ELF-1 (cell line): Measurements from ENCODE around the gene RAB2B.
"Not testable (repeated sequence)": the region's sequence is repeated elsewhere in the genome, so short reads cannot be mapped to it uniquely, and the experiment has no call there.

Experiments used
- DNase-seq: peaks from one replicate; pipeline ENCODE4 v3.0.0-alpha.2; 2016; ENCODE audit warnings: low read depth, low spot score

Gene RAB2B

DNA sequence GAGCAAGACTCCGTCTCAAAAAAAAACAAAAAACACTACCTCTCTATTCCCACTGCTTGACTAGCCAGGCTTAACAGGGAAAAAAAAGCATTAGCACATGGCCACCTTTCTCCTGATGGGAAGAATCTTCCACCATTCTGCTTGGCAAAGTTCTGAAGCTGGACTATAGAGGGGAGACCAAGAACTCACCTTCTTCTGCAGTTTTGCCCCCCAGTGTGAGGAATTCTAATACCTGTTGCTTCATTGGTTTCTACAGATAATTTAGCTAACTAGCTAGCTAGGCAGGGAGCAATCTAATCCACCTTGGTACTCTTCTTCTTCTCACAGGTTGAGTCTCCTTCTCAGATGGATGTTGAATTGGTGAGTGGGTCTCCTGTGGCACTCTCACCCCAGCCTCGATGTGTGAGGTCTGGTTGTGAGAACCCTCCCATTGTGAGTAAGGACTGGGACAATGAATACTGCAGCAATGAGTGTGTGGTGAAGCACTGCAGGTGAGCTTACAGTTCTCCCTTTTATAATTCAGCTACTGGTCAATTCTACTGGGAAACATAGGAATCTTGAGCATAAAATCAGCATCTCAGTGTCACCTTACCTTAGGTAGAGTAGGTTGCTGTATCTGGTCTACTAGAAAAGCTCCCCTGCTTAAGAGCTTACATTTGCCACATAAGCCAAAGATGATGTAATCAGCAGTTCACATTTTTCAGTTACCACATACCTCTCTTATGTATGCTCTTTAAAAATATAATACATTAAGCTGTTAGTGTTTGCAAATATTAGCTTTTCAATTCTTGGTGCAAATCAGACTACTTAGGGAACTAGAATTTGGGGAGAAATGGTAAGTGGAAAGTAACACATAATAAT, 18.4 kb upstream of the RAB2B start:
- DNase-seq = no peak

DNA sequence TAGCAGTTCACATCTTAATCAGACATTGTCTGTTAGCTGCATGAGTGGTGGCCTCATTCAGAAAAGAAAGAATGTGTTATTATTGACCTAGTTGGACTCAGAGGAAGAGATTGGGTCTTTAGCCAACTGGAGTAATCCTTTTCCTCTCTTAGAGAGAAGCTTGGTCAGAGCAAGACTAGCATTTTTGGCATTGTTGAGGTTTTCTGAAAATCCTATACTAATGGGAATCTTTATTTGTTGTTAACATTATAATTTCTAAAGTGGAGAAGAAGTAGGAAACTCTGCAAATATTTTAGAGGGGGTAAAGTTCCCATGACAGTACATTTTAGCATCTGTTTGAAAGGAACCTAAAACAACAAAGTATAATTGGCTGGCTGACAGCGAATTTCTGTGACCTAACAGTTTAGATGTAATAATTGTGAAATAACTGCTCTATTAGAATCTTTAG, 9.9 kb upstream of the RAB2B start:
- DNase-seq = no peak

DNA sequence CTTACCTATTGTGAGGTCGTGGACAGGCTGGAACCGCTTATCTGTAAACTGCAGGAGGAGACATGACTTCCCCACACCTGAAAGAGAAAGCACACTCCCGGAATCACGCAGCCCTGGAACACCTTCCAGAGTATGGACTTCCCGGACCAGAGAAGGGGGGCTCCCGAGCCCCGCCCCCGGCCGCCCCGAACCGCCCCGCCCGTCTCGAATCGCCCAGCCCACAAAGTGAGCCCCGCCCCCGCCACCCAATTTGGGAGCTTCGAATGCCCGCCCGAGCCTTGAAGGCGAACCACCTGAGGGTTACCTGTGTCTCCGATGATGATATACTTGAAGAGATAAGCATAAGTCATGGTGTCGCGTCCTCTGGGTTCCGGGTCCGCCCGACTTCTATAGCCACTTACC, 235 bp downstream of the RAB2B start:
- no peak for DNase-seq

DNA sequence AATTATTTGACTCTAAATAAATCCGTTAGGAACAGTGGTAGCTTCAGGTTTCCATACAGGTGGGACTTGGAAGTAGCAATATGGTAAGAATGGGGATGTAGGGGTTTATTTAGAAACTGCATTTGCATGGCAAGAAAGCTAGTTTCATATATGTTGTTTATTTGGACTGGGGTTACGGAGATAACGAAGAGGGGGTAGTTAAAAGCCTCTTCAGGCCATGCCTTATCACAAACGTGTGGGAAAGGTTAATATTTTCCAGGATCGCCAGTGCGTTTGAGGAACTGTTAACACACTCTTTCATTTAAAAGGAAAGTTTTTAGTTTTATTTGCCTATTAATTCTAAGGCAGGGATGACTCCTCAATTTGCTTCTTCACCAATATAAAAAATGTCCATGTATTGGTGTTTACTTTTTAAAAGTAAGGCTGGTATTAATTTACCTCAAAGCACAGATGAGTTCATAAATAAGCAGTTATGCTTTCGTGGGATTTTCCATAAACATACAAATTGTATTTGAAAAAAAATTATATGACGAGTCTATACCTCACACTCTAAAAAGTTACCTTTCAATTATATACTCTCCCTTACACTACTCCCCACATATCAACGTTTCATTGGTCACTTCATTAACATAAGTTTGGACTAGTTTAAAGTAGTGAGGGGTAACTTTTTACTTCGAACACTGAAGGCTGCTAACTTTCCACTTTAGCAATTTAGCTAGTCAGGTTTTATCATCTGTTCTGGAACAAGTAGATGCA, 814 bp downstream of the RAB2B start:
- no peak for DNase-seq

DNA sequence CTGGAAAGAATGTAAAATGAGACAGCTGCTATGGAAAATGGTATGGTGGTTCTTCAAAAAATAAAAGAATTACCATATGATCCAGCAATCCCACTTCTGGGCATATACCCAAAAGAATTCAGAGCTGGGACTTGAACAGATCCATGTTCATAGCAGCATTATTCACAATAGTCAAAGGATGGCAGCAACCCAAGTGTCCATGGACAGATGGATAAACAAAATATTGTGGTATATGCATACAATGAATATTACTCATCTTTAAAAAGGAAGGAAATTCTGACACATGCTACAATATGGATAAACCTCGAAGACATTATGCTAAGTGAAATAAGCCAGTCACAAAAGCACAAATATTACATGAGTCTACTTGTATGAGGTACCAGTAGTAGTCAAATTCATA, 9.1 kb downstream of the RAB2B start:
- DNase-seq = no peak

DNA sequence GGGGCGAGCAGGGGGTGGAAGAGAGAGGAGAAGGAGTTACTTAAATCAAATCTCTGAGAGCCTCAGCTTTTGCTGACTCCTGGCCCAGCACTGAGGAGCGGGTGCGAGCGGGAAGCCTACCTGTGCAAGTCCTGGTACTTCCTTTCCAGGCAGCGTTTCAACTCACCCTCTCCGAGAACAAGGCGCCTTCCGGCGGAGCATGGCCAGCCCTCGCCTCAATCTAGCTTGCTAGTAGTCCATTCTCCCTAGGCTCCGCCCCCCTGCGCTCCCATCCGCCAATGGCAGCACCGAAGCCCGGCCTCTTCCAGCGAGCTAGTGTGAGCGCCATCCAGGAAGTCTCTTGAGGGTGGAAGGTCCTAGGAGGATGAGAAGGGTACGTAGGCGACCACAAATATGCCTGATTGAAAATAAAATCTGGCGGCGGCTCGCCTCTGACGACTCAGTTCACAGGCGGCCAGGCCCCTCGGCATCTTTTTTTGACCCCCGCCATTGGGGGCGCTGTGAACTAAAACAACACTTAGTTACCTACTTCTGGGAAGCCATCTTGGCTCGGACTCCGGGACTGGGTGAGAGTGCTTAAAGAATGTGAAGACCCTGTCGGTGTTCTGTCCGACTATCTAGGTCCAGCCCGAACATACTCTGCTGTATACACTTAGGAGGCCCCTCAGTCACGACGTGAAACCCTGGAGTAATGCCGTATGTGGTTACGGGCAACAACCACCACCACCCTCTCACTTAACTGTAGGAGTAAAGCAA, 20.7 kb downstream of the RAB2B start, which contains the start of gene CHD8:
Gene CHD8 (minus strand): TSS at position 212 of the 756 bp plus-strand sequence. CDS start 24,480 bp downstream, outside the sequence.
- DNase-seq = peak; percentile 100

DNA sequence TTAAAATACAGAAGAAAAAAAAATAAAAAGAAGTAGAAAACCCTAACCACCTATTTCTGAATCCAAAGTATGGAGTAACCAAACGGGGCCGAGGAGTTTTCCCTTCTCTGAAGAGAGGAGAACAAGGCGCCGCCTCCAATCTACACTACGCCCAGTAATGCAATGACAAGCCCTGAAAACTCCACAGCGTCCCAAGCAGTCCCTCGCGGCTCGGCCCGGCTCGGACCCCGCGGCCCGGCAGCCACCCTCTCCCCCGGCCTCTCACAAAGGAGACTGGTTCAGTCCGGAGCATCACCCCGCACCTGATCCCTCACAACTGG, 21.2 kb downstream of the RAB2B start:
- no peak for DNase-seq

DNA sequence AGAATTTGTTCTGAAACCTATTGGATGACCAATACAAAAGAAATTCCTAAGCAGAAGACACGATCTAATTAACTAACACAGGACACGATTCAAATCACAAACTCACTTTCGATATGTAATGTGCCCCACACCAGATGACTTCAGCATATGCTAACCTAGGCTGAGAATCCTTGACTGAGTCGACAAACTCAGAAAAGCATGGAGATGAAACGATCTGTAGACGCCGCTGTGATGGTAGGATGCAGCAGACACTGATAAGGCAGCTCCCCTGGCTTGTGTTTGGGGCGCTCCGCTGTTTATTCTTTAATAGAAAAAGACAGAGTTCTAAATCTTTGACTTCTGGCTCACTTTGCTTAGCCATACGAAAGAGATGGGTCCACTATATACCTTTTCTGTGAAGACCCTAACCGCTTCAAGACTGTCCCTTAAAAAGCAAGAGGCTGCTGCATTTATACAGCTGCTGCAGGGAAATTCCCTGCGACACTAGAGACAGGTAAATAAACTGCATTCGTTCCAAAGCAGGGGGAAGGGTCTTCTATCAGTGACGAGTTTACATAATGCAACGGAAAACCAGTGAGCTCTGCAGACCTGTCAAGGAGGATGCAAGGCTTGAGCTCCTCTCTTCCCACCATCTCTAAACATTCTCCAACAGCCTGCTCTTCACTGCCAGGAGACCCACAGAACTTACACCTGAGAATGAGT, 21.8 kb downstream of the RAB2B start:
- no peak for DNase-seq

DNA sequence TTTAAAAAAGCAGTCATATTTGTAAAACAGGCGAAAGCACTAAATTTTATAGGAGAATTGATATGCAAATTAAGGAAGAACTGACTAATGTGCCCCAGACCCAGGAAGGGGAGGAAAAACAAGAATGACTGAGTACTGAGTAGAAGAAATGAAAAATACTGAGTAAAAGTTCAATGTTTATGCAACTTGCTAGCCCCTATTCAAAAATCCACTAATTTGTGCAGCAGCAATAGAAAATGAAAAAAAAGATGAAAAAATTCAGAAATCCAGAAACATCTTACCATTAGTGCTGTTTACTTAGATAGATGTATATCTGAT, 26.9 kb downstream of the RAB2B start:
- DNase-seq = no peak

DNA sequence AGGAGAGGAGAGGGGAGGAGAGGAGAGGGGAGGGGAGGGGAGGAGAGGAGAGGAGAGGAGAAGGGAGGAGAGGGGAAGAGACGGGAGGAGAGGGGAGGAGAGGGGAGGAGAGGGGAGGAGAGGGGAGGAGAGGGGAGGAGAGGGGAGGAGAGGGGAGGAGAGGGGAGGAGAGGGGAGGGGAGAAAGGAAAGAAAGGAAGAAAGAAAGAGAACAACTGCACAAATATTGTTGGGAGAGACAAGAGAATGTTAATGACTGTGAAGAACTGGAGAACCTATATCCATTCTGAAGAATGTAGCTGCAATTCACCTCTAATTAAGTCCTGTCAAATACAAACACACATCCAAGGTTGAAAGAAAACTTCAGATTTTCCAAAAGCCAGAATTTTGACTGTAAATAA, 34.1 kb downstream of the RAB2B start:
- not testable (repeated sequence) for DNase-seq

DNA sequence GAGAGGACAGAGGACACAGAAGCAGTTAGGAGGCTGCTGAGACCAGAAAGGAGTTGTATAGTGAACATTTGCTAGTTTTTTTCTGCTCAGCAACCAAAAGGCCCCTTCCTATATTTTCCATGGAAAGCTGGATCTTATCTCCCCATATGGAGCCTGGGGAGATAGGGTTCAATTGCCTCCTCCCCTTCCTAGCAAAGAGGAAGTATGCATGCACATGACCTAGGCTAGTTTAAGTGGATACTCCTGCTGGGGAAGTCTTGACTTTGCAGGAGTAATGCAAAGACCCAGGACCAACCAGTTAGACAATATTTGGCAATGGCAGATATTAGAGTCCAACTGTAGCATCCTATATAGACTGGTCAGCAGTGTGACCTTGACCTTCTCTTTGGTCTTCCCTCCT, 35.9 kb downstream of the RAB2B start:
- DNase-seq = no peak

DNA sequence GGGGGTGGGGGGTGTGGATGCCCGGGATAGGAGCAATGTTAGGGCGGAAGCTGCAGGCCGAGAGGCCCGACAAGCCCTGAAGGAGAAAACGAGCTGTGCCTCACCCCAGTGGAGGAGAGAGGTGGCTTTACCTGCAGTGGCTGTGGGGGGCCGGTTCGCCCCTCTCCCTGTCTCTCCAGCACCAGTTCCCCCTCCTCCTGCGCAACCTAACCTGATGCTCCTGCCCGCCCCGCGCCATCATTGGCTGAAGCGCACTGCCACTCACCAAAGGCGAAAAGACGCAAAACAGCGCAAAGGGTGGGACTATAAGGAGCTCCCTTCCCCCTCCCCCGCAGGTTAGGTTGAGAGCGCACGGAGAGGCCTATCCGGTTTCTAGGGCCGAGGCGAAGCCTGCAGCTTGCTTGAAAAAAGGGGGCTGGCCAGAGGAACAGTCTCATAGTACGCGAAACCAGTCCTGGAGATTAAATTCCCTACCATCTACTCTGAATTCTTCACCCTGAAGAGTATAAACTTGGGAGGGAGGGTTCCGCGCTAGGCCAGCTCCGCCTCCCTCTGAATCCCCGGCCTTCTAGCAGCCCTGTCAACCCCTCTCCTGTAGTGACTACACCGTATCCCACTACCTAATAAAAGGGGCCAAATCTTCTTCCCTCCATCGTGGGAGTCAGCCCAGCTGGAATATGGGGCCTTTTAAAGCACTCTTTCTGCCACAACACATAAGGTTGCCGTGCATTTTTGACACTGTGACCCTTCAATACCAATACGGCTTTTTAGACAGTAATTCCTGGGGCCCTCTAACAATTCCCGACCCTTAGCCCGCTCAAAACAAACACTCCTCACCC, 39.5 kb downstream of the RAB2B start:
- peak; percentile 99 for DNase-seq

DNA sequence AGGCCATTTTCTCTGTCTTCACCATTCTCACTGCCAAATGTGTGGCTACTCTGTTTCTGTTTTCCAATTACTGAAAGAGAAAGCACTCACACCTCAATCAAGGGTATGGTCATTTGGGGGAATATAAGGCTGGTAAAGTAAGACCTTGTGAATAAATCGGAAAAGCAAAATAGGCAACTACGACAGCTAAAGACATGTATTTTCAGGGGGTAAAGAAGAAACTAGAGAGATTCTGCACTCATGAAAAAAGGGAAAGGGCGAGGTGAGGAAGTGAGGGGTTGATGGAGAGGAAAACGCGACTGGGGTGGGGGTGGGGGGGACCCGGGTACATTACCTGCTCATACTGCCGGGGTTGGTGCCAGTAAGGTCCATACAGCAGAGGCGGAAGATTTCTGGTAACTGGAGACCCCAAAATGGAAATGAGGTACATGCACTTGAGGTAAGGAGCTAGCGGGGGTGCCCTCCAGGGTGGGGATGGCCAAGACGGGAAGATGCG, 40.1 kb downstream of the RAB2B start:
- DNase-seq = no peak

DNA sequence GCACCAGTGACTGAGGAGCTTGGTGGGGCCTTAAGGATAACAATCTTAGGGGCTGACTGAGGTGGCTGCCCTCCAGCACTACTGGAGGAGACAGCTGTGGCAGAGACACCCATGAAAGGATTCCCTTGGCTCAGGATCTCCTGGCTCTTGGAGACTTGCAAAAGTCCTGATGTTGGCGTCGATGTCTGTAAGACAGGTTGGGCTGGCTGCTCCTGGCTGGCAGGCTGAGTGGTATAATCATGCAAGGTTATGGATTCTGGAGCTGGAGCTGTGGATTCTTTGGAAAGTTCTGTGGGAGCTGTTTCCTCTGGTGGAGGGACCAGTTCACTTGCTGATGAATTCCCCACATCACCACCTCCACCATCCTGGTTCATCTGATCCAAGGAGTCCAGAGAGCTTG, 45.6 kb downstream of the RAB2B start:
- no peak for DNase-seq

DNA sequence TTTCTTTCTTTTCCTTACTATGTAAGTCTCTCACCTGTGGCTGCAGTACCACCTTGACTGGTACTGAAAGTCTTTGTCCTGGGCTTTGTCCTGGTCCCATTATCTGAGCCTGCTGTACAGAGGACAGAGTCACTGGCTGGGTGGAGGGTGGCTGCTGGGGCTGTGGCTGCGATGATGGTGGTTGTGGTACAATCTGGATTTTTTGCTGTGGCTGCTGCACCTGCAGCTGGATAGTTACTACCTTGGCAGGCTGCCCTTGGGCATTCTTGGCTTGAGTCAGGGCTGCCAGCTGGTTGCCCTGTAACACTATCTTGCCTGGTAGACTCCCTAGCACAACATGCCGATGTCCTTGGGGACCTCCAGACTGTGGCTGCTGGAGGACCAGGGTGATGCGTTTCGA, 47.8 kb downstream of the RAB2B start:
- DNase-seq = no peak

DNA sequence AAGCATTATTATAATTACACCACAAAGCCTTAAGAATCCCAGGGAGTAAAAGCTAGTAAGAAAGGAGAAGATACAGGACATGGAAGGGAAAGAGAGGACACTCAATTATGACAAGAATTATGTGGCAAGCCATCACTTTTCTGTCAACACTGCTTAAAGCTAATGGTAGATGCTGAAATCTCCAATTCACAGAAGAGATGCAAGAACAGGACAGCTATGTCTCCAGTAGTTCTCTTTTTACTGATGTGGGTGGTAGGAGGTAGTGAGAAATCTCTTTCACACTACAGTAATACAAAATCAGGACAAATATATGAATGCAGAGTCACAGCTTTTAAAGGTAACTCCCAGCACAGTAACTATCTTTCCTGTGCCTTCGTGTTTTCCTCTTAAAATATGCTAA, 50.1 kb downstream of the RAB2B start:
- no peak for DNase-seq

DNA sequence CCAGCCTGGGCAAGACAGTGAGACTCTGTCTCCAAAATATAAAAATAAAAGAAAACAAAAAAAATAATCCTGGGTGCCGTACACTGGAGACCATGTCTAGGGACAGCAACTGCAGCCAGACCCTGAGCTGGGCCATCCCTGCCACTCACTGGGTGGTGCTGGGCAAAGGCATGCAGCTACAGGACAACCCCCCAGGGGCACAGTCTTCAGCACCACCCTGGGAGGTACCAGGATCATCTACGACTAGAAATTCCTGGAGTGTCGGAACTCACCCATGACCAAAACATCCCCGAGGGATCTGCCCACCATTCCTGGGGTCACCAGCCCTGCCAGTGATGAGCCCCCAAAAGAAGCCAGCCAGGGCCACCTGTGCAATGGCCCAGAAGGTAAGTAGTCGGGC, 57.2 kb downstream of the RAB2B start:
- DNase-seq = no peak

DNA sequence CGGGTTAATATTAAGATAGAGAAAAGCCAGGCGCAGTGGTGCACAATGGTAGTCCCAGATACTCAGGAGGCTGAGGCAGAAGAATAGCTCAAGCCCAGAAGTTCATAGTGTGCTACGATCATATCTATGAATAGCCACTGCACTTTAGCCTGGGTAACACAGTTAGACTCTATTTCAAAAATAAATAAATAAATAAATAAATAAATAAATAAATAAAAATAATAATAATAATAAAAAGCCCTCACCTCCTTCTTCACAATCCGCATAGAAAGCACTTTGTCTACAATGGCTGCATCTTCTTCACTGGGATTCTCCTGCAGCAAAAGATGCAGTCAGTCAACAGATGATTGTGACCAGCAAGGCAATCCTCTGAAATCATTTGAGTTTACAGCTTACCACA, 61.4 kb downstream of the RAB2B start:
- no peak for DNase-seq

DNA sequence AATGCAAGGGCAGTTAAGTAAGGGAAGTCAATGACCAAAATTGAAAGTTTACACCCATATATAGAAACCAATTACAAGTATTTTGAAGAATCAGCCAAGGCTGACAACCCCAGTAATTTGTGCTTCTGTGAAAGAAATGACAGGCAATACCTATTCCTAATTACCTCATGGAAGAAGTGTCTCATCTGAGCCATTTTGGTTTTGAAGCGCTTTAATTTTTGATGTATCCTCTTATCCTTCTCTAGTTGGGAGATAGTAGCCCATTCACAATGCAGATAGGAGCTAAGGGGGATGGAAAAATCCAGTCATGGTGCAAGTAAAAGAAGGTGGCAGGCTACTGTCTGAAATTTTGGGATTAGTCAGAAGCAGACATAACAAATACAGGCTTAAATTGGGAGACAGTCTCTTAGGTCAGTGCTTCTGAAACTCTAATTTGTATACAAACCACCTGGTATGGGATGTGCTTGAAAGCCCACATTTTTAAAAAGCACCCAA, 62.6 kb downstream of the RAB2B start:
- no peak for DNase-seq
